Fibroblast of the aortic adventitia (primary cell): Measurements from ENCODE around the gene ARHGDIA. TPM values are rescaled to one million over a fixed set of nuclear protein-coding genes. Genes with fewer than 3 reads are reported as not detected.

Source experiments
- DNase-seq: peaks from one replicate; pipeline ENCODE4 v3.0.0-alpha.2; 2010; ENCODE audit warnings: low read depth
- H3K4me3 ChIP-seq: 2 replicates; pipeline ENCODE4 v1.5.1; 2011; ENCODE audit warnings: low read depth, mild to moderate bottlenecking, control low read depth, low read length, moderate library complexity
- CTCF ChIP-seq: IDR thresholded peaks from 2 replicates; pipeline ENCODE4 v1.5.1; 2011; ENCODE audit warnings: mild to moderate bottlenecking, low read length, control low read depth, inconsistent platforms; ENCODE audit not compliant: insufficient read depth
- total RNA-seq: library from RNA; depleted of rRNA; stranded (reverse); fragments of >200 nt; gene quantifications from 2 replicates; pipeline ENCODE4 v1.2.3, GENCODE V29; 2012; ENCODE audit warnings: low replicate concordance

Gene ARHGDIA
- total RNA-seq, 1 donor: 149 TPM

- no peak for TF ChIP-seq CTCF
- no peak for DNase-seq
- peak within 1 kb of the TSS; percentile 40 for H3K4me3 ChIP-seq
These were observed 31.0 kb upstream of the ARHGDIA start, which contains the start of gene NPB for GRCh38 chr17:81902023-81902652. Gene NPB (plus strand): TSS chr17:81902238. CDS start chr17:81902278, 40 bp downstream.

GRCh38 chr17:81901167-81902022 lies 30.3 kb upstream of the ARHGDIA start:
- TF ChIP-seq CTCF: no peak
- no peak for DNase-seq

GRCh38 chr17:81900181-81900820 lies 29.2 kb upstream of the ARHGDIA start:
- no peak for TF ChIP-seq CTCF
- no peak for DNase-seq
- H3K4me3 ChIP-seq: no peak overlapping the region

More at GRCh38 chr17:81901167-81902022, 30.3 kb upstream of the ARHGDIA start:
- peak overlapping the region; percentile 22 for H3K4me3 ChIP-seq

GRCh38 chr17:81899514-81900166 lies 28.5 kb upstream of the ARHGDIA start:
- H3K4me3 ChIP-seq: no peak overlapping the region
- DNase-seq: no peak
- TF ChIP-seq CTCF: no peak

- DNase-seq: no peak
- no peak for TF ChIP-seq CTCF
- H3K4me3 ChIP-seq: no peak overlapping the region
These were observed 27.7 kb upstream of the ARHGDIA start for GRCh38 chr17:81898885-81899284.

GRCh38 chr17:81898029-81898866 lies 27.1 kb upstream of the ARHGDIA start:
- no peak for TF ChIP-seq CTCF
- no peak overlapping the region for H3K4me3 ChIP-seq
- DNase-seq: peak; percentile 93
